K562 treated with DMSO at 1 percent for 48 hours (cell line): ENCODE measurements around the gene PGLYRP1. TPM values are rescaled to one million over a fixed set of nuclear protein-coding genes. Genes with fewer than 3 reads are reported as not detected.

Experiments used
- total RNA-seq: library from RNA; unstranded; fragments of 300-600 nt; gene quantifications from 2 replicates; pipeline ENCODE4 v1.2.3, GENCODE V29; 2022; ENCODE audit warnings: low replicate concordance; ENCODE audit errors: extremely low read depth

PGLYRP1 gene
- not detected in 2 replicates for total RNA-seq

DNA sequence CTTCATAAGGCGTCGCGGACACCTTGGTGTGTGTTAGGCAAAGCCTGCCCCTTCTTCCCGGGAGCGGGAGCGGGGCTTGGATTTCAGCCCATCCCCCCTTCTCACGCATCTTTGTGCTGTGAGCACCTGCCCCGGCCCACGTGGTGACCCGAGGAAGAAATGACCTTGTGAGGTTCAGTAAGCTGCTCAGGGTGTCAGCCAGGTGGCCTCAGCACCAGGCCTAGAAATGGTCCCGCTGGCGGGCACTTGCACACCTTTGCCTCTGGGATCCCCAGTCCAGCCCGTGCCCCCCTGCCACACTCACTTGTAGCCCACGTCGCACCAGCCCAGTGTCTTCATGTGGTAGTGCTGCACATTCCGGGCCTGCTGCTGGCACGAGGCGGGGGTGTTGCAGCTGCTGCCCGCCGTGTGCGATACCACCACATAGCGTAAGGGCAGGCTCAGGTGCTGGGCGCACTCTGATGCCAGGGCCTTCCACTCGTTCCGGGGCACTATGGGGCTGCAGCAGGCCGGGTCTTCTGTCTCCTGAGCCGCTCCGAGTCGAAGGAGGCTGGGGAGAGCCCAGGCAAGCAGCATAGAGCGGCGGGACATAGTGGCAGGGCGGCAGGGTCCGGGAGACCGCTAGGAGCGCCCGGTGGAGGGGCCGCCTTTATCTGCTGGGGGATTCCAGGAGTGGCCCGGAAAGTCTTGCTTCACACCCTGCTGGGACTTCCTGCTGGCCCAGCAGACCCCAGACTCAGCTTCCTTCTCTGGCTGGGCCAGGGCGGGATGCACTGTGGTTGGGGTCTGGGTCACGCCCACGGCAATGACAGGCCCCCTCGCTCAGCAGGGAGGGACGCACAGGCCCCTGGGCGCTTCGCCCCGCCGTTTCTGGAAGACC lies at the start of gene PGLYRP1:
Gene PGLYRP1, minus strand, starts transcription at position 623 of the 880 bp plus-strand sequence. Its CDS starts 32 bp downstream, at position 591.

DNA sequence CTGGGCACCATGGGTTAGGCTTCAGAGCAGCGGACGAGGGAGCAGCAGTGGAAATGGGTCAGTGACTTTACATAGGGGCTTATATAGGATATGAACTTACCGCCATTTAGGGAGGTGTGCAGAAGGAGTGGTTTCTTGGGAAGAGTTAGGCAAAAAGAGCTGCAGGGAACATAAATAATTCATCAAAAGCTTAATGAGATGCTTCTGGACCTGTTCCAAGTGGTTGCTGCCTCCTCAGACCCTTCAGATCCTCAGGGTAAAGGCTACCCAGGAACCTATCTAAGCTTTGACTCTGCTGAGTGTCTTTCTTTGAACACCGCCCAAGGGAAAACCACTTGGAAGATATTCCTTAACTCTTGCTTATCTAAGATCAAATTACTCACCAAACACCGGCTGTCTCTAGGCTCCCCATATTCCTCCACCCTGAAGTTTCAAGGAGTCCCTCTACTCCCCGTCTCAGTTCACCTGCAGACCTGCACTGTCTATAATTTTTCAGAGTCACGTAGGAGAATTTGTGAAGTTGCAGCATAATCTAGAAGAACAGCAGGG lies 18.2 kb upstream of the PGLYRP1 start, which contains the start of gene IGFL4:
Gene IGFL4, minus strand, starts transcription at position 51 of the 549 bp plus-strand sequence. Its CDS starts 40 bp downstream, at position 11.

DNA sequence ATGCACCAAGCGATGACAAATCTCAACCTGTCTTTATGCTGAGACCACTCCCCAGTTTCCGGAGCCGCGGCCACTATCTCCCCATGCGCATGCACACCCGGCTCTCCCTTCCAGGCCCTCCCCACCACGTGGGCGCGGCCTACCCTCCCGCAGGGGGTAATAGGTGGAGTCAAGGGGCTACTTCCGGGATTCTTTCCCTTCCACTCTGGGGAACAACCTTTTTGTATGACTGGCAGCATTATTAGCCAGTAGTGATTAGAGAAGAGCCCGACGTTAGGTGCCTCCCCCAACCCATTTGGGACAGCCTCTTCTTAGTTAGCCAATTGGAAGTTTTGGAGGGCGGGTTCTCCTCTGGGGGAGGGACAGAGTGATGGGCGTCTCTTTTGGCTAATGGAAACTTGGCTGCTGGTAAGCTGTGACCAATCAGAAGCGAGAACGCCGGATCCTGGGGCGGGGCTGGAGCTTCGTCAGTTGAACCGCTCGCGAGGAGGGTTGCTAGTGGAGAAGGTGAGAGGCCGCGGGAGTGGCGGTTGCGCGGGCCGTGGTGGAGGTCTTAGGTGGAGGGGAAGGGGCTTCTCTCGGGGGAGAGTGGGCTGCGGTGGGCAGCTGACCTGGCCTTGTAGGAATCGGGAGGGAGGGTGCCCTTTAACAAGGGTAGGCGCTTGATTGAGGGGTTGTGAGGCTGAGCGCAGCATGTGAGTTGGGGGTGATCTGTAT lies 27.7 kb downstream of the PGLYRP1 start, which contains the start of gene CCDC61:
Gene CCDC61, plus strand, starts transcription at position 470 of the 717 bp plus-strand sequence. CDS start 7,552 bp downstream, outside the sequence.

DNA sequence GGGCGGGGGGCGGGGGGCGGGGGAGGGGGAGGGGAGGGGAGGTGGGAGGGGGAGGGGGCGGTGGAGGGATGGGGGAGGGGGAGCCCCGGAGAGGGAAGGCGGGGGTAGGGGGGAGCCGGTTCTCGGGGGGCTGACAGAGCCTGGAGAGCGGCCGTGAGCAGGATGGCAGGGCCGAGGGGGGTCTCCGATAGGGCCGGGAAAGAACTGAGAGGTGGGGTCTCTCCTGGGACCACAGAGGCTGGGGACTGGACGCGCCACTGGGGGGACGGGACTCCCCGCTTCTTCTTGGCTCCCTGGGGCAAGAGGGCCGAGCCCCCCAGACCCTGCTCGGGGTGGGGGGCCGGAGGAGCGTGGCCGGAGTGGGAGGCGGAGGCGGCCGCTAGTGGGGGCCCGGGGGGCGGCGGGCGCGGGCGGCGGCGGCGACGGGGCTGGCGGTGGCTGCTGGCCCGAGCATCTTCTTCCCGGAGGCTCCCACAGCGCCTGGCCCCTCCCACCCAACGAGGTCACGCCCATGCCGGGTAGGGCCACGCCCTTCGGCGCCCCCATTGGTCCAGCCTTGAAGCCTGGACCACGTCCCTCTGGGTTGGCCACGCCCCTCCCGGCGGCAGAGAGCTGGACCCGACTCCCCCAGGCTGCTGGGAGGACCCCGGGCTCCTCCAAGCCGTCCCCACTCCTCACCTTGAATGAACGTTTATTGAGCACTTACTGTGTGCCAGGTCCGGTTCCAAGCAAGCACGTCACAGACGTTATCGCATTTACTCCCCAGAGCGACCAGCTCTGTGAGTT lies 49.1 kb downstream of the PGLYRP1 start, which contains the start of gene NOVA2:
Gene NOVA2, minus strand, starts transcription at position 313 of the 786 bp plus-strand sequence. CDS start 514 bp downstream, outside the sequence.

Other genes with a start within 250 kb of the PGLYRP1 start
- not detected in 2 replicates for gene DMPK, start 240.6 kb downstream of the PGLYRP1 start, total RNA-seq
- gene DMWD, start 230.2 kb downstream of the PGLYRP1 start, total RNA-seq: not detected in 2 replicates
- not detected in 2 replicates for gene RSPH6A, start 207.7 kb downstream of the PGLYRP1 start, total RNA-seq
- gene SYMPK, start 159.9 kb downstream of the PGLYRP1 start, total RNA-seq: not detected in 2 replicates
- not detected in 2 replicates for gene FOXA3, start 158.7 kb downstream of the PGLYRP1 start, total RNA-seq
- gene IRF2BP1, start 136.9 kb downstream of the PGLYRP1 start, total RNA-seq: not detected in 2 replicates
- not detected in 2 replicates for gene MYPOP, start 120.4 kb downstream of the PGLYRP1 start, total RNA-seq
- not detected in 2 replicates for gene NANOS2, start 108.3 kb downstream of the PGLYRP1 start, total RNA-seq
- not detected in 2 replicates for gene NOVA2, start 49.2 kb downstream of the PGLYRP1 start, total RNA-seq
- not detected in 2 replicates for gene CCDC61, start 27.6 kb downstream of the PGLYRP1 start, total RNA-seq
- gene IGFL4, start 17.9 kb upstream of the PGLYRP1 start, total RNA-seq: not detected in 2 replicates
- gene IGFL3, start 101.6 kb upstream of the PGLYRP1 start, total RNA-seq: not detected in 2 replicates
- gene IGFL2, start 125.2 kb upstream of the PGLYRP1 start, total RNA-seq: not detected in 2 replicates
- gene IGFL1, start 206.7 kb upstream of the PGLYRP1 start, total RNA-seq: not detected in 2 replicates